ENCODE measurements around the gene CEP70.
"Not testable (repeated sequence)": the region's sequence is repeated elsewhere in the genome, so short reads cannot be mapped to it uniquely, and the experiment has no call there.

The CEP70 gene

GRCh38 chr3:138513090-138513843 lies 80.8 kb downstream of the CEP70 start:
- in situ Hi-C loops (cut with MboI; ENCODE audit: low sequenced_read_pairs) = no loop called here

GRCh38 chr3:138511945-138512344 lies 82.1 kb downstream of the CEP70 start:
- in situ Hi-C loops (cut with MboI; ENCODE audit: low sequenced_read_pairs) = no loop called here

GRCh38 chr3:138509586-138509985 lies 84.5 kb downstream of the CEP70 start:
- in situ Hi-C loops (cut with MboI; ENCODE audit: low sequenced_read_pairs) = no loop called here

- in situ Hi-C loops (cut with MboI; ENCODE audit: low sequenced_read_pairs) = no loop called here
Observed at GRCh38 chr3:138507524-138507923, 86.5 kb downstream of the CEP70 start.

- in situ Hi-C loops (cut with MboI; ENCODE audit: low sequenced_read_pairs) = no loop called here
Observed at GRCh38 chr3:138498991-138499390, 95.1 kb downstream of the CEP70 start.

- in situ Hi-C loops (cut with MboI; ENCODE audit: low sequenced_read_pairs) = no loop called here
Observed at GRCh38 chr3:138497851-138498250, 96.2 kb downstream of the CEP70 start.

GRCh38 chr3:138497021-138497420 lies 97.0 kb downstream of the CEP70 start:
- in situ Hi-C loops (cut with MboI; ENCODE audit: low sequenced_read_pairs) = no loop called here

GRCh38 chr3:138496436-138496835 lies 97.6 kb downstream of the CEP70 start:
- in situ Hi-C loops (cut with MboI; ENCODE audit: low sequenced_read_pairs) = no loop called here

- in situ Hi-C loops (cut with MboI; ENCODE audit: low sequenced_read_pairs) = not testable (repeated sequence)
Observed at GRCh38 chr3:138495638-138496037, 98.4 kb downstream of the CEP70 start.

- in situ Hi-C loops (cut with MboI; ENCODE audit: low sequenced_read_pairs) = no loop called here
Observed at GRCh38 chr3:138494607-138494929, 99.5 kb downstream of the CEP70 start.

- in situ Hi-C loops (cut with MboI; ENCODE audit: low sequenced_read_pairs) = no loop called here
Observed at GRCh38 chr3:138493804-138494606, 100.1 kb downstream of the CEP70 start.

GRCh38 chr3:138492980-138493675 lies 100.9 kb downstream of the CEP70 start:
- in situ Hi-C loops (cut with MboI; ENCODE audit: low sequenced_read_pairs) = no loop called here

GRCh38 chr3:138491971-138492370 lies 102.1 kb downstream of the CEP70 start:
- in situ Hi-C loops (cut with MboI; ENCODE audit: low sequenced_read_pairs) = no loop called here

- in situ Hi-C loops (cut with MboI; ENCODE audit: low sequenced_read_pairs) = not testable (repeated sequence)
Observed at GRCh38 chr3:138486580-138486979, 107.5 kb downstream of the CEP70 start.

GRCh38 chr3:138484672-138485071 lies 109.4 kb downstream of the CEP70 start:
- in situ Hi-C loops (cut with MboI; ENCODE audit: low sequenced_read_pairs) = not testable (repeated sequence)

- in situ Hi-C loops (cut with MboI; ENCODE audit: low sequenced_read_pairs) = loop anchor here (10.0 kb wide), 1 partner anchor 445 kb away; no protein-coding TSS in a partner anchor
Observed at GRCh38 chr3:138479438-138479863, 114.6 kb downstream of the CEP70 start.

- in situ Hi-C loops (cut with MboI; ENCODE audit: low sequenced_read_pairs) = loop anchor here (10.0 kb wide), 1 partner anchor 447 kb away; no protein-coding TSS in a partner anchor
Observed at GRCh38 chr3:138477801-138478200, 116.3 kb downstream of the CEP70 start.

- in situ Hi-C loops (cut with MboI; ENCODE audit: low sequenced_read_pairs) = loop anchor here (10.0 kb wide), 1 partner anchor 448 kb away; no protein-coding TSS in a partner anchor
Observed at GRCh38 chr3:138477120-138477519, 116.9 kb downstream of the CEP70 start.

GRCh38 chr3:138476526-138476925 lies 117.5 kb downstream of the CEP70 start:
- in situ Hi-C loops (cut with MboI; ENCODE audit: low sequenced_read_pairs) = loop anchor here (10.0 kb wide), 1 partner anchor 448 kb away; no protein-coding TSS in a partner anchor

- in situ Hi-C loops (cut with MboI; ENCODE audit: low sequenced_read_pairs) = loop anchor here (10.0 kb wide), 1 partner anchor 451 kb away; no protein-coding TSS in a partner anchor
Observed at GRCh38 chr3:138474163-138474562, 119.9 kb downstream of the CEP70 start.

GRCh38 chr3:138473391-138473790 lies 120.7 kb downstream of the CEP70 start:
- in situ Hi-C loops (cut with MboI; ENCODE audit: low sequenced_read_pairs) = loop anchor here (10.0 kb wide), 1 partner anchor 451 kb away; no protein-coding TSS in a partner anchor

All from HL-60/S4 (cell line).